ENCODE measurements around the gene ZBTB38.

Gene ZBTB38

GRCh38 chr3:141336672-141337522, 31.4 kb upstream of the ZBTB38 start:
- H4K5ac ChIP-seq (ENCODE audit: low read length): no peak overlapping the region
- H3K4ac ChIP-seq (ENCODE audit: low read depth, low read length): peak overlapping the region; percentile 3
- H3K9ac ChIP-seq (ENCODE audit: low read length): no peak overlapping the region
- DNase-seq: no peak
- H3K4me2 ChIP-seq (ENCODE audit: low read length): no peak overlapping the region
- H3K79me1 ChIP-seq (ENCODE audit: low read length): no peaks in the 10 kb centered on the region
- H3K27me3 ChIP-seq (ENCODE audit: insufficient read depth, low read length, poor library complexity): no peaks in the 10 kb centered on the region
- WGBS (ENCODE audit: extremely low coverage, insufficient coverage, low lambda C conversion rate): no CpG with 5 or more reads among the region's 12 CpGs
- H2AK5ac ChIP-seq (ENCODE audit: low read length): no peak overlapping the region
- H4K8ac ChIP-seq (ENCODE audit: low read depth, low read length): no peak overlapping the region
- peaks cover 15% of the 10 kb centered on the region for H3K4me1 ChIP-seq (ENCODE audit: control insufficient read depth, low read depth, low read length)
- no peaks in the 10 kb centered on the region for H3K79me2 ChIP-seq (ENCODE audit: control insufficient read depth, insufficient read depth, low read length)
- peak overlapping the region; percentile 76 for H3K18ac ChIP-seq (ENCODE audit: low read length)
- H2BK5ac ChIP-seq (ENCODE audit: low read length): peak overlapping the region; percentile 29
- H2BK15ac ChIP-seq (replicated peaks; ENCODE audit: low read depth): peak overlapping the region; percentile 25
- H3K36me3 ChIP-seq (ENCODE audit: control insufficient read depth, insufficient read depth, low read length): no peaks in the 10 kb centered on the region
- H3K23ac ChIP-seq (ENCODE audit: low read length): no peak overlapping the region
- H3K27ac ChIP-seq (ENCODE audit: low read depth, low read length): no peak overlapping the region
- no peak overlapping the region for H3K56ac ChIP-seq (ENCODE audit: low read length)
- peak overlapping the region; percentile 8 for H2BK120ac ChIP-seq (ENCODE audit: low read depth, low read length)
- H3K4me3 ChIP-seq (ENCODE audit: low read length): no peak overlapping the region

GRCh38 chr3:141337523-141337854, 30.8 kb upstream of the ZBTB38 start:
- Histone ChIP-seq H2BK15ac (replicated peaks; ENCODE audit: low read depth) (no peak overlapping the region), H3K23ac (ENCODE audit: low read length) (no peak overlapping the region), H3K4me1 (ENCODE audit: control insufficient read depth, low read depth, low read length) (peaks cover 15% of the 10 kb centered on the region), H3K56ac (ENCODE audit: low read length) (peak overlapping the region; percentile 53), H3K4me3 (ENCODE audit: low read length) (no peak overlapping the region), H3K36me3 (ENCODE audit: control insufficient read depth, insufficient read depth, low read length) (no peaks in the 10 kb centered on the region), H4K5ac (ENCODE audit: low read length) (no peak overlapping the region), H2BK5ac (ENCODE audit: low read length) (peak overlapping the region; percentile 11), H3K27ac (ENCODE audit: low read depth, low read length) (no peak overlapping the region), H3K27me3 (ENCODE audit: insufficient read depth, low read length, poor library complexity) (no peaks in the 10 kb centered on the region), H3K79me2 (ENCODE audit: control insufficient read depth, insufficient read depth, low read length) (no peaks in the 10 kb centered on the region), H2AK5ac (ENCODE audit: low read length) (peak overlapping the region; percentile 18), H3K9ac (ENCODE audit: low read length) (no peak overlapping the region), H3K79me1 (ENCODE audit: low read length) (no peaks in the 10 kb centered on the region), H3K18ac (ENCODE audit: low read length) (peak overlapping the region; percentile 76), H3K4me2 (ENCODE audit: low read length) (no peak overlapping the region), H2BK120ac (ENCODE audit: low read depth, low read length) (no peak overlapping the region), H3K4ac (ENCODE audit: low read depth, low read length) (peak overlapping the region; percentile 3), H4K8ac (ENCODE audit: low read depth, low read length) (no peak overlapping the region)
- no peak for DNase-seq
- no CpG with 5 or more reads among the region's 1 CpG for whole genome bisulfite sequencing (ENCODE audit: extremely low coverage, insufficient coverage, low lambda C conversion rate)

- no peak overlapping the region for H2BK15ac ChIP-seq (replicated peaks; ENCODE audit: low read depth)
- no peak overlapping the region for H3K27ac ChIP-seq (ENCODE audit: low read depth, low read length)
- no peak overlapping the region for H3K18ac ChIP-seq (ENCODE audit: low read length)
These were observed 30.3 kb upstream of the ZBTB38 start for GRCh38 chr3:141337991-141338390.

DNA sequence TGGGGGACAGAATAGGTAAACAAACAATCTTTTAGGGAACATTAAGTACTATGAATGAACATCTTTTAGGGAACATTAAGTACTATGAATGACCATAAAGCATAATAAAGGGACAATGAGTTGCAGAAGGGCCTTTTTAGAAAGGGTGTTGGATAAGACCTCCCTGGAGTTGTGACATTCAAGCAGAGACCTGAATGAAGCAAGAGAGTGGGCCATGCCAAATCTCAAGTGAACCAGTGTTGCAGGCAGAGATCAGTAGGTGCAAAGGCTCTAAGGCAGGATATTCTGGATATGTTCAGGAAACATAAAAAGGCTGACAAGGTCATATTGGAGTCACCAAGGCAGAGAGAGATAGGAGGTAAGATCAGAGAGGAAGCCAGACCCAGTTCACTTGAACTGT, 29.4 kb upstream of the ZBTB38 start:
- Histone ChIP-seq H2BK120ac (ENCODE audit: low read depth, low read length) (no peak overlapping the region), H3K79me2 (ENCODE audit: control insufficient read depth, insufficient read depth, low read length) (no peaks in the 10 kb centered on the region), H3K27ac (ENCODE audit: low read depth, low read length) (no peak overlapping the region), H3K4me1 (ENCODE audit: control insufficient read depth, low read depth, low read length) (peaks cover 15% of the 10 kb centered on the region), H3K23ac (ENCODE audit: low read length) (no peak overlapping the region), H3K4me3 (ENCODE audit: low read length) (no peak overlapping the region), H2BK5ac (ENCODE audit: low read length) (no peak overlapping the region), H3K79me1 (ENCODE audit: low read length) (no peaks in the 10 kb centered on the region), H3K9ac (ENCODE audit: low read length) (no peak overlapping the region), H3K18ac (ENCODE audit: low read length) (peak overlapping the region; percentile 30), H3K56ac (ENCODE audit: low read length) (no peak overlapping the region), H4K5ac (ENCODE audit: low read length) (no peak overlapping the region), H3K36me3 (ENCODE audit: control insufficient read depth, insufficient read depth, low read length) (no peaks in the 10 kb centered on the region), H2BK15ac (replicated peaks; ENCODE audit: low read depth) (no peak overlapping the region), H3K4ac (ENCODE audit: low read depth, low read length) (no peak overlapping the region), H3K4me2 (ENCODE audit: low read length) (no peak overlapping the region), H4K8ac (ENCODE audit: low read depth, low read length) (no peak overlapping the region), H2AK5ac (ENCODE audit: low read length) (no peak overlapping the region), H3K27me3 (ENCODE audit: insufficient read depth, low read length, poor library complexity) (no peaks in the 10 kb centered on the region)
- no peak for DNase-seq

More at GRCh38 chr3:141337991-141338390, 30.3 kb upstream of the ZBTB38 start:
- Histone ChIP-seq H4K8ac (ENCODE audit: low read depth, low read length) (no peak overlapping the region), H4K5ac (ENCODE audit: low read length) (no peak overlapping the region), H3K4me2 (ENCODE audit: low read length) (no peak overlapping the region), H3K79me2 (ENCODE audit: control insufficient read depth, insufficient read depth, low read length) (no peaks in the 10 kb centered on the region), H3K36me3 (ENCODE audit: control insufficient read depth, insufficient read depth, low read length) (no peaks in the 10 kb centered on the region), H3K4ac (ENCODE audit: low read depth, low read length) (no peak overlapping the region), H3K23ac (ENCODE audit: low read length) (no peak overlapping the region), H3K56ac (ENCODE audit: low read length) (no peak overlapping the region), H3K27me3 (ENCODE audit: insufficient read depth, low read length, poor library complexity) (no peaks in the 10 kb centered on the region), H2AK5ac (ENCODE audit: low read length) (no peak overlapping the region), H3K4me1 (ENCODE audit: control insufficient read depth, low read depth, low read length) (peaks cover 15% of the 10 kb centered on the region), H2BK120ac (ENCODE audit: low read depth, low read length) (no peak overlapping the region), H2BK5ac (ENCODE audit: low read length) (no peak overlapping the region), H3K79me1 (ENCODE audit: low read length) (no peaks in the 10 kb centered on the region), H3K9ac (ENCODE audit: low read length) (no peak overlapping the region), H3K4me3 (ENCODE audit: low read length) (no peak overlapping the region)
- DNase-seq: no peak
- WGBS (ENCODE audit: extremely low coverage, insufficient coverage, low lambda C conversion rate): no CpG with 5 or more reads among the region's 2 CpGs

DNA sequence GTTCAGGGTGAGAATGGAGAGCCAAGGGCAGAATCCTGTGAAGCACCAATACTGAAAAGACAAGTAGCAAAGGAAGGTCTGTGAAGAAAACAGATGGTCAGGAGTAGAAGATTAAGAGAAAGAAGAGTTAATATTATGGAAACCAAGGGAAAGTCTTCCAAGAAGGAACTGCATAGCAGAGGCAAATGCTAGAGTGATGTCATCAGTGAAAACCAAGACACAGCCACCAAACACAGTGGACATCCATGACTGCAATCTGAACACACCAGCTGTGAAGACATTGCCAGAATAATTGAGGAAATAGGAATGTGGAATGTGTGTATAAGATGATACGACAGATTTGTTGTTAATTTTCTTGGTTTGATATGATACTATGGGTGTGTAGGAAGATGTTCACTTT, 26.8 kb upstream of the ZBTB38 start:
- Histone ChIP-seq H4K5ac (ENCODE audit: low read length) (no peak overlapping the region), H3K4ac (ENCODE audit: low read depth, low read length) (no peak overlapping the region), H2AK5ac (ENCODE audit: low read length) (no peak overlapping the region), H3K4me2 (ENCODE audit: low read length) (no peak overlapping the region), H3K23ac (ENCODE audit: low read length) (no peak overlapping the region), H4K8ac (ENCODE audit: low read depth, low read length) (no peak overlapping the region), H3K79me2 (ENCODE audit: control insufficient read depth, insufficient read depth, low read length) (no peaks in the 10 kb centered on the region), H3K18ac (ENCODE audit: low read length) (no peak overlapping the region), H3K9ac (ENCODE audit: low read length) (no peak overlapping the region), H3K36me3 (ENCODE audit: control insufficient read depth, insufficient read depth, low read length) (no peaks in the 10 kb centered on the region), H2BK15ac (replicated peaks; ENCODE audit: low read depth) (no peak overlapping the region), H3K56ac (ENCODE audit: low read length) (no peak overlapping the region), H3K27me3 (ENCODE audit: insufficient read depth, low read length, poor library complexity) (no peaks in the 10 kb centered on the region), H2BK120ac (ENCODE audit: low read depth, low read length) (no peak overlapping the region), H3K79me1 (ENCODE audit: low read length) (no peaks in the 10 kb centered on the region), H2BK5ac (ENCODE audit: low read length) (no peak overlapping the region), H3K4me1 (ENCODE audit: control insufficient read depth, low read depth, low read length) (peaks cover 8% of the 10 kb centered on the region), H3K4me3 (ENCODE audit: low read length) (no peak overlapping the region), H3K27ac (ENCODE audit: low read depth, low read length) (no peak overlapping the region)
- no peak for DNase-seq
- 100% methylated on average over 1 of the region's 1 CpG for WGBS (ENCODE audit: extremely low coverage, insufficient coverage, low lambda C conversion rate)

DNA sequence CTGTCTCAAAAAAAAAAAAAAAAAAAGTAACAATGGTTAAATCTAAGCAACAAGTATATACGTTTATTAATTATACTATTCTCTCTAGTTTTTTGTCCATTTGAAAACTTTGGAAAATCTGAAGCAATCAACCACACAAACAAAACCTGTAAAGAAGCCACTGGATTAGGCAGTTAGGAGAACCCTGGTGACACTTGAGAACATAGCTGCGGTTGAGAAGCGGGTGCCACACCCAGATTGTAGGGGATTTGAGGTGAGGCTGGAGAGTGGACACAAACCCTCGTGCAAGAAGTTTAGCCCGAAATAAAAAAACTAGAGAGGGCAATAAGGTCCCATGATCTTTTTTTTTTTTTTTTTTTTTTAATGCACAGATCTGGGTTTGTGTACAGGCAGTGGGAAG, 25.9 kb upstream of the ZBTB38 start:
- Histone ChIP-seq H3K79me2 (ENCODE audit: control insufficient read depth, insufficient read depth, low read length) (no peaks in the 10 kb centered on the region), H3K56ac (ENCODE audit: low read length) (no peak overlapping the region), H2BK120ac (ENCODE audit: low read depth, low read length) (no peak overlapping the region), H3K4me1 (ENCODE audit: control insufficient read depth, low read depth, low read length) (peaks cover 4% of the 10 kb centered on the region), H3K36me3 (ENCODE audit: control insufficient read depth, insufficient read depth, low read length) (no peaks in the 10 kb centered on the region), H3K79me1 (ENCODE audit: low read length) (no peaks in the 10 kb centered on the region), H3K27ac (ENCODE audit: low read depth, low read length) (no peak overlapping the region), H2AK5ac (ENCODE audit: low read length) (no peak overlapping the region), H3K9ac (ENCODE audit: low read length) (no peak overlapping the region), H3K4me2 (ENCODE audit: low read length) (no peak overlapping the region), H3K4me3 (ENCODE audit: low read length) (no peak overlapping the region), H3K18ac (ENCODE audit: low read length) (no peak overlapping the region), H4K5ac (ENCODE audit: low read length) (no peak overlapping the region), H3K23ac (ENCODE audit: low read length) (no peak overlapping the region), H2BK5ac (ENCODE audit: low read length) (no peak overlapping the region), H3K4ac (ENCODE audit: low read depth, low read length) (no peak overlapping the region), H4K8ac (ENCODE audit: low read depth, low read length) (no peak overlapping the region), H2BK15ac (replicated peaks; ENCODE audit: low read depth) (no peak overlapping the region), H3K27me3 (ENCODE audit: insufficient read depth, low read length, poor library complexity) (no peaks in the 10 kb centered on the region)
- no peak for DNase-seq
- no CpG with 5 or more reads among the region's 5 CpGs for WGBS (ENCODE audit: extremely low coverage, insufficient coverage, low lambda C conversion rate)
